ENCODE data around the gene KRAS.

DNA sequence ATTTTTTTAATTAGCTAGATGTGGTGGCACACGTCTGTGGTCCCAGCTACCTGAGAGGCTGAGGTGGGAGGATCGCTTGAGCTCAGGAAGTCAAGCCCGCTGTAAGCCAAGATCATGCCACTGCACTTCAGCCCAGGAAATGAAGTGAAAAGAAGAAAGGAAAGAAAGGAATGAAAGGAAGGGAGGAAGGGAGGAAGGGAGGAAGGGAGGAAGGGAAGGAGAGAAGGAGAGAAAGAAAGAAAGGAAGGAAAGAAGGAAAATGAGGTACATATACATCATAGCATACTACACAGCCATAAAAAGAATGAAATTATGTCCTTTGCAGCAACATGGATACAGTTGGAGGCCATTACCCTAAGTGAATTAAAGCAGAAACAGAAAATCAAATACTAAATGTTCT, 68.0 kb downstream of the KRAS start:
- TF ChIP-seq, protein P1, sequence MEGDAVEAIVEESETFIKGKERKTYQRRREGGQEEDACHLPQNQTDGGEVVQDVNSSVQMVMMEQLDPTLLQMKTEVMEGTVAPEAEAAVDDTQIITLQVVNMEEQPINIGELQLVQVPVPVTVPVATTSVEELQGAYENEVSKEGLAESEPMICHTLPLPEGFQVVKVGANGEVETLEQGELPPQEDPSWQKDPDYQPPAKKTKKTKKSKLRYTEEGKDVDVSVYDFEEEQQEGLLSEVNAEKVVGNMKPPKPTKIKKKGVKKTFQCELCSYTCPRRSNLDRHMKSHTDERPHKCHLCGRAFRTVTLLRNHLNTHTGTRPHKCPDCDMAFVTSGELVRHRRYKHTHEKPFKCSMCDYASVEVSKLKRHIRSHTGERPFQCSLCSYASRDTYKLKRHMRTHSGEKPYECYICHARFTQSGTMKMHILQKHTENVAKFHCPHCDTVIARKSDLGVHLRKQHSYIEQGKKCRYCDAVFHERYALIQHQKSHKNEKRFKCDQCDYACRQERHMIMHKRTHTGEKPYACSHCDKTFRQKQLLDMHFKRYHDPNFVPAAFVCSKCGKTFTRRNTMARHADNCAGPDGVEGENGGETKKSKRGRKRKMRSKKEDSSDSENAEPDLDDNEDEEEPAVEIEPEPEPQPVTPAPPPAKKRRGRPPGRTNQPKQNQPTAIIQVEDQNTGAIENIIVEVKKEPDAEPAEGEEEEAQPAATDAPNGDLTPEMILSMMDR (conservative IDR thresholded peaks at IDR 0.05; ENCODE audit: low read depth, low read length): no peak
- TF ChIP-seq MAFK (IDR thresholded peaks at IDR 0.05; ENCODE audit: low read depth, low read length): no peak
